Activated naive CD4-positive, alpha-beta T cell treated with anti-CD3 and anti-CD28 coated beads, Interleukin-2, amount 50 U/mL, for 72 hours (primary cell): ENCODE data around the gene EHBP1. TPM values are rescaled to one million over a fixed set of nuclear protein-coding genes. Genes with fewer than 3 reads are reported as not detected.

Experiments used
- ATAC-seq, 2 donors: fragments of 150-1000 bp; cut with Tn5 transposase; 2 replicates each; pipeline ENCODE4 v1.10.0; 2021; ENCODE audit warnings: mild to moderate bottlenecking in 2 of 2, moderate library complexity in 2 of 2
- DNase-seq, 2 donors: peaks; one replicate each; pipeline ENCODE4 v3.0.0; 2021 to 2022; ENCODE audit warnings: low spot score in 2 of 2
- H3K27ac Mint-ChIP-seq, 2 donors: one replicate each; pipeline ENCODE4 v1.8.0; 2022; ENCODE audit warnings: mild to moderate bottlenecking in 2 of 2, mixed read lengths in 2 of 2
- H3K36me3 Mint-ChIP-seq, 2 donors: one replicate each; pipeline ENCODE4 v1.8.0; 2022; ENCODE audit warnings: mixed read lengths in 2 of 2
- H3K9me3 Mint-ChIP-seq, 2 donors: one replicate each; pipeline ENCODE4 v1.8.0; 2022; ENCODE audit warnings: mixed read lengths in 2 of 2
- total RNA-seq, 2 donors: library from RNA; stranded (reverse); gene quantifications; one replicate each; pipeline ENCODE4 v1.2.3, GENCODE V29; 2022

EHBP1 gene
- total RNA-seq, 2 donors from 2014 or later: 22.0 to 39.7 TPM

- Mint-ChIP-seq H3K9me3 (peaks cover 2 to 5% of the 10 kb centered on the region in 2 donors), H3K36me3 (peaks cover 5 to 6% of the 10 kb centered on the region in 2 donors), H3K27ac (no peak overlapping the region)
- ATAC-seq (no peak), DNase-seq (no peak)
Observed at GRCh38 chr2:62812921-62813825, 107.7 kb downstream of the EHBP1 start.

- Mint-ChIP-seq H3K9me3 (no peaks in the 10 kb centered on the region), H3K36me3 (no peaks in the 10 kb centered on the region), H3K27ac (no peak overlapping the region)
- DNase-seq: no peak
- no peak for ATAC-seq
Observed at GRCh38 chr2:62814123-62814522, 108.6 kb downstream of the EHBP1 start.

GRCh38 chr2:62817348-62817747 lies 111.8 kb downstream of the EHBP1 start:
- H3K36me3 Mint-ChIP-seq: no peaks in the 10 kb centered on the region
- ATAC-seq (no peak), DNase-seq (no peak)
- H3K27ac Mint-ChIP-seq: no peak overlapping the region
- no peaks in the 10 kb centered on the region for H3K9me3 Mint-ChIP-seq

- Mint-ChIP-seq H3K36me3 (no peaks in the 10 kb centered on the region), H3K9me3 (no peaks in the 10 kb centered on the region), H3K27ac (no peak overlapping the region)
- DNase-seq: no peak
- ATAC-seq: peak; percentile 26 to 54
Observed at GRCh38 chr2:62817995-62818713, 112.6 kb downstream of the EHBP1 start.

GRCh38 chr2:62822549-62822948 lies 117.0 kb downstream of the EHBP1 start:
- H3K9me3 Mint-ChIP-seq: no peaks in the 10 kb centered on the region
- DNase-seq: no peak

GRCh38 chr2:62824388-62824787 lies 118.9 kb downstream of the EHBP1 start:
- ATAC-seq (no peak), DNase-seq (no peak)
- H3K36me3 Mint-ChIP-seq: peaks cover 13 to 24% of the 10 kb centered on the region in 2 donors
- no peaks in the 10 kb centered on the region for H3K9me3 Mint-ChIP-seq
- no peak overlapping the region for H3K27ac Mint-ChIP-seq

More at GRCh38 chr2:62822549-62822948, 117.0 kb downstream of the EHBP1 start:
- no peak for ATAC-seq
- no peak overlapping the region for H3K27ac Mint-ChIP-seq
- H3K36me3 Mint-ChIP-seq: peaks cover 13 to 24% of the 10 kb centered on the region in 2 donors

GRCh38 chr2:62826141-62826540 lies 120.6 kb downstream of the EHBP1 start:
- H3K27ac Mint-ChIP-seq: no peak overlapping the region

GRCh38 chr2:62826953-62827675 lies 121.6 kb downstream of the EHBP1 start:
- DNase-seq (no peak), ATAC-seq (no peak)
- Mint-ChIP-seq H3K36me3 (peaks cover 13 to 34% of the 10 kb centered on the region in 2 donors), H3K9me3 (no peaks in the 10 kb centered on the region), H3K27ac (no peak overlapping the region)

More at GRCh38 chr2:62826141-62826540, 120.6 kb downstream of the EHBP1 start:
- DNase-seq (no peak), ATAC-seq (no peak)
- Mint-ChIP-seq H3K9me3 (no peaks in the 10 kb centered on the region), H3K36me3 (peaks cover 13 to 34% of the 10 kb centered on the region in 2 donors)

- no peaks in the 10 kb centered on the region for H3K9me3 Mint-ChIP-seq
- peak; percentile 69 to 100 for ATAC-seq
Observed at GRCh38 chr2:62831729-62832128, 126.2 kb downstream of the EHBP1 start.

GRCh38 chr2:62844311-62845090 lies 139.0 kb downstream of the EHBP1 start:
- DNase-seq (no peak), ATAC-seq (no peak)
- H3K27ac Mint-ChIP-seq: no peak overlapping the region
- H3K9me3 Mint-ChIP-seq: peaks cover 0 to 9% of the 10 kb centered on the region in 2 donors
- peaks cover 8 to 13% of the 10 kb centered on the region in 2 donors for H3K36me3 Mint-ChIP-seq

More at GRCh38 chr2:62831729-62832128, 126.2 kb downstream of the EHBP1 start:
- Mint-ChIP-seq H3K27ac (no peak overlapping the region), H3K36me3 (peaks cover 21 to 43% of the 10 kb centered on the region in 2 donors)
- no peak for DNase-seq

- ATAC-seq: no peak
- H3K9me3 Mint-ChIP-seq: peaks cover 0 to 9% of the 10 kb centered on the region in 2 donors
- H3K36me3 Mint-ChIP-seq: peaks cover 8 to 13% of the 10 kb centered on the region in 2 donors
- H3K27ac Mint-ChIP-seq: no peak overlapping the region
- no peak for DNase-seq
Observed at GRCh38 chr2:62845256-62845655, 139.7 kb downstream of the EHBP1 start.

GRCh38 chr2:62852254-62852653 lies 146.7 kb downstream of the EHBP1 start:
- no peak overlapping the region for H3K27ac Mint-ChIP-seq
- ATAC-seq (no peak), DNase-seq (no peak)
- H3K9me3 Mint-ChIP-seq: no peaks in the 10 kb centered on the region
- peaks cover 6 to 11% of the 10 kb centered on the region in 2 donors for H3K36me3 Mint-ChIP-seq

- peaks cover 6 to 11% of the 10 kb centered on the region in 2 donors for H3K36me3 Mint-ChIP-seq
- H3K9me3 Mint-ChIP-seq: no peaks in the 10 kb centered on the region
- H3K27ac Mint-ChIP-seq: no peak overlapping the region
- no peak for ATAC-seq
- DNase-seq: no peak
Observed at GRCh38 chr2:62854600-62855514, 149.3 kb downstream of the EHBP1 start.

GRCh38 chr2:62856228-62857040 lies 150.9 kb downstream of the EHBP1 start:
- DNase-seq (no peak), ATAC-seq (no peak)
- no peaks in the 10 kb centered on the region for H3K9me3 Mint-ChIP-seq
- H3K27ac Mint-ChIP-seq: no peak overlapping the region
- H3K36me3 Mint-ChIP-seq: peaks cover 6 to 11% of the 10 kb centered on the region in 2 donors
